Umbilical cord (tissue), 2 donors: ENCODE results near the gene SPAG6. TPM values are rescaled to one million over a fixed set of nuclear protein-coding genes. Genes with fewer than 3 reads are reported as not detected.

Experiments
- DNase-seq: peaks from one replicate; pipeline ENCODE4 v3.0.0-alpha.2; 2015; ENCODE audit warnings: low spot score
- total RNA-seq: library from RNA; depleted of rRNA; stranded (reverse); fragments of >200 nt; gene quantifications from one replicate; pipeline ENCODE4 v1.2.3, GENCODE V29; 2014; ENCODE audit warnings: low replicate concordance; ENCODE audit not compliant: insufficient read depth

SPAG6 gene
- total RNA-seq, 1 donor from 2014 or later, result 2.6 TPM

DNA sequence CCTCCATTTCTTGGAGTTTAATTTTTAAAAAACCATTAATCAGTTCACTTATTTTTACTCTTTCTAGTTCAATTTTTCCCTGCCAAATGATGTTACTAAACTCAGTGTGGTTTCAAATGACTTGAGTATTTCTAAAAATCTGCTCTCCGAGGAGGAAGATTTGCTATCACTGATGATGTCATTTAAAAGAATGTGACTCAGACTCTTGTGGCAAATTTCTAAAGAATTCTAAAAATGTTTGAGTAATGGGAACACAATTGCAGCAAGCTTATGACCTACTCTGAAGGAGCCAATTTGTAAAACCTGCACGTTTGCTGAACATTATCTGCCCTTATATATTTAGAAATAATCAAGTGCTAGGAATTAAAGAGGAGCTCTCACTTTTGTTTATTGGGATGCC, 88.6 kb downstream of the SPAG6 start:
- peak; percentile 86 for DNase-seq

DNA sequence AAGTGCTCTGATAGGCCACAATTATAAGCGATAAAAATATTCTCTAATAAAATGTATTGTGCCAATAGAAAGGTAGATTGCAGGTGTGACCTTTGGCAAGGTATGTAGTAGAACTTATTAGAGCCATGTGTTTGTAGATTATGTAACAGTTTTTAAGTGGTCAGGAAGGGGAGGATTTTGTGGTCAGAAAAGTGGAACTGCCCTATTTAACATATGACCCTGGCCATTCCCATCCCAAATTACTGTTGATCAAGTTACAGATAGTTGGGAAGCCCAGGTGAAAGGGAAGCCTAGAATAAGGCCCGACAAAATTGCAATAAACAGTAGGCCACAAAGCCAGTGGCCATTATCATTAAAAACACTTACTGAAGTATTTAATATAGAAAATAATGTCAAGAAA, 89.2 kb downstream of the SPAG6 start:
- no peak for DNase-seq

DNA sequence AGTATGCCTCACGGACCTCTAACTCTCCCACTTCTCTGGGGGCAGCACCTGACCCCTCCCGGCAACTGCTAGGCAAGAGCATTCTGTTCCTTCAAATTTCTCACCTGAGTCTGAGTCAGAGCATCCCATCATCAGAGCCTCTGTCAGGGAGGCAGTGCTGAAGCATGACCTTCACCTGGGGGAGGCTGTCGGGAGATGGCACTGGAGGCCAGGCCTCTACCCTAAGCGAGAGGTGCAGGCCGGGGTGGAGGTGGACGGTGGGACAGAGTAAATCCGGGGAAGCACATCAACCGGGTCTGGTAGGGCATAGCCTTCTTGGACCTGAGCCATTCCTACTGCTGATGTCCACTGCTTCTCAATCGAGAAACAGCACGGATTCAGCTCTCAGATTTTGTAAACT, 90.4 kb downstream of the SPAG6 start:
- DNase-seq, result no peak

DNA sequence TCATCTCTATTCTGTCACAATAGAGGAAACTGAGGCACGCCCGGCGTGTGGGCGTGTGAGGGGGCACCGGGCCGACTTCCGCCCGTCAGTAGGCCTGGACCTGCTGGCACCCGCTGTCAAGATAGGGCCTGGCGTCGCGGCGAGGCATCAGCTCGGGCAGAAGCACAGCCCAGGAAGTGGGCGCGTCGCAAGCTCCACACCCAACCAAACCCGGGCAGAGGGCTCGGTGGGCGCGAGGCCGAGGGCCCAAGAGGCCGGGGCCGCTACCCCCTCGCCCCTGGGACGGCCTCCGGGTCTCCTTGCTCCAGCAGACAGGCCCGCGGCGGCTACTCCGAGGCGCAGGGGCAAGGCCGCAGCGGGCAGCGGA, 91.2 kb downstream of the SPAG6 start:
- DNase-seq, result no peak

DNA sequence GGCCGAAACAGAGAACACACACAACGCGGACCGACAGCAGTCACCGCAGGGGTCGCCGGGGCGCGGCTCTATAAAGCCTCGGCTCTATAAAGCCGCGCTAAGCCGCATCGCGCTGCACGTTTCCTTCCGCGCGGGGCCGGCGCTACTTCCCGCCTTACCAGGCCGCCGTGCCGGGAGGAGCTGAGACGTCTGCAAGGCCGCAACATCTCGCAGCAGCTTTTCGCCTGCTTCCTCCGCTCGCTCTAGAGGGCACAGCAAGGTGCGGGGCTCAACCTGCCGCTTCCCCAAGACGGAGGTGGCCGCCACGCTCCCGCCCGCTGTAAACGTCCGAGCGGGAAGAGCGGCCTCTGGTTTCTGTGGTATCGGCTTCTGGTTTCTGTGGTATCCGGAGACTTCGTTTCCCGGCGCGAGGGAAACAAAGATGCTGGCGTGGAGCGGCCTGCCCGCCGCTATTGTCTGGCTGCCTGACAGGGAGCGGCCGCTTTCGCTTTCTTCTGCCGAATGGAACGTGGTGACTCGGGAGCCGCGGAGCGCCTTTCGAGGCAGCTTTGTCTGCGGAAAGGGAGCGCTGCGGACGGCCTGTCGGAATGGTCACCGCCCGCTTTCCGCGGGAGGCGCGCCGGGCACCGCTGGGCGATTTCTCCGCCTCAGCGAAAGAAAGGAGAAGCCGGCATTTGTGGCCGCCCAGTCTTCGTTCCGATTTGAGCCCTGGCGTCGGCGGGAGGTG, 91.8 kb downstream of the SPAG6 start:
- peak; percentile 93 for DNase-seq

DNA sequence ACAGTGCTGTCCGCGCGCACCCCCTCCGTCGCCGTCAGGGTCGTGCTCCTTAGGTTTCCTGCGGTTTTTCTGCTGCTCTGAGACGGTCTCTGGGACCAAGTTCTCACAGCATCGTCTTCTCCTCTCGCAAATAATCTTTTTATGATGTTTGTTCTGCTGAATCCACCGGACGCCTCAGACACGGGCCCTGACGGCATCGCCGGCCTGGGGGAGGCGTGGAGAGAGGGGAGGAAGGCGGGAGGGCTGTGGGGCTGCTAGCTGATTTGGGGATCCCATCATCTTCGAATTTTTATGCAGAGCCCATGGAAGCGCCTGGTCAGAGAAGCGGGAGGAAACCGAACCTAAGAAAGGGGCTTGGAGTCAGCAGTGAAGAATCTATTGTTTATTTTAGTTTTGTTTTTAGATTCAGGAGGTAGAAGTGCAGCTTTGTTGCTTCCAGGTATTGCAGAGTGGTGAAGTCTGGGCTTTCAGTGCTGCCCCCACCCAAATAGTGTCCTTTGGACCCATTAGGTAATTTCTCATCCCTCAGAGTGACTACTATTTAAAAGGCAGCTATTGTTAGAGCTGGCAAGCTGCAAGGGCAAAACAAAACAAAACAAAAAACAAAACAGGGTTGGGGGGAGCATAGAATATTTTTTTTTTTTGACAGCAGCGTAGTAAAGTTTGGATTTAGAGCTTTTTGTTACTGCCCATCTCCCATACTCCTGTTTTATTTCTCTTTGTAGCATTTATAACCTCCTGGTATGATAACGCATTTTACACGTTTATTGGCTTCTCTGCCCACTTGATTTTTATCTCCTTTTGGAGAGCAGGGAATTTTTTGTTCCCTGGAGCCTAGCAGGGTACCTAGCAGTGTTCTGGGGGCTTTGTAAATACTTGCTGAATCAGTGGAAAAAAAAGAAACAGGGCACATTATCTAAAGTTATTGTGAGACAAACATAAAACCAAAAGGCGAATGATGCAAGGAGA, 92.6 kb downstream of the SPAG6 start:
- DNase-seq, result no peak

DNA sequence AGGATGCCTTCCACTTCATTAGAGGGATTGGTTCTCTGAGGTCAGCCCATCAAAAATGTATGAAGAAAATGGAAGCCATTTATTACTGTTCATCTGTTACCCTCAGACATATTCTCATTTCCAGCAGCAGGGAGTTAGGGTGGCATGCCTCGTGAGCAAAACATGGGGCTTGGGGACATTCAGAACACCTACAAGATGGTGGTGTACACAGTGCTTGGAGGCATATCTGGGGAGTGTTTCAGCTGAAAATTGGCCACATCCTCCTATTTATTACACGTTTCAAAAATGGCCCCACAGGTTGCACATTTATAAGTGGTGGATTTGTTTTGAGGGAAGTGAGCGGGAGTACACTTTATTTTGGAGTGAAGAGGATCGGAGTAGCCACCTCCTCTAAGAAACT, 93.4 kb downstream of the SPAG6 start:
- no peak for DNase-seq

DNA sequence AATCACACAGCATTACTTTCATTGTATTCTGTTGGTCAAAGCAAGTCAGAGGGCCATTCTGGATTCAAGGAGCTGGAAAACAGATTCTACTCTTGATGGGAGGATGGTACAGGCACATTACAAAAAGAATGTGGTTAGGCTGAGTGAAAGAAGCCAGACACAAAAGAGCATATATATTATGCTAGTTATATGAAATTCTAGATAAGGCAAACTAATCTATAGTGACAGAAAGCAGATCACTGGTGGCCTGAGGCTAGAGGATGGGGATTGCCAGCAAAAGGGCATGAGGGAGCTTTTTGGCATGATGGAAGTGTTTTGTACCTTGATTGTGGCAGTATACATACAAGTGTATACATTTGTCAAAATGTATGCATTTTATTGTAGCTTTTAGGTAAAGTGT, 96.8 kb downstream of the SPAG6 start:
- DNase-seq, result peak; percentile 83

DNA sequence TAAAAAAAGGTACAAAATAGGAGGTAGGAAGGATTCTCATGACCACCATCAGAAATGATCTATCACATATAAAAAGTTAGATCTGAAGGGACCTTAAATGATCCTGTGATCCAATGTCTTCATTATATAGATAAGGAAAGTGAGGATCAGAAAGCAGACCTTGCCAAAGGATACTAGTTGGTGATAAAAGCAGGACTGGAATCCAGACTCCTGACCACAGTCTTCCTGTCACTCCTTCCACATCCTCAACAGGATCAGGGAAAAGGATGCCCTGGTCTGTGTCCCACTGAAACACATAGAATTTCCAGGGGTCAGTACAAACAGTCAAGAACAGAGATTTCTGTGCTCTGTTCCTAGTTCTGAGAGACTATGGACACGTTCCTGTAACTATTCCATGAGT, 97.2 kb downstream of the SPAG6 start:
- peak; percentile 66 for DNase-seq

DNA sequence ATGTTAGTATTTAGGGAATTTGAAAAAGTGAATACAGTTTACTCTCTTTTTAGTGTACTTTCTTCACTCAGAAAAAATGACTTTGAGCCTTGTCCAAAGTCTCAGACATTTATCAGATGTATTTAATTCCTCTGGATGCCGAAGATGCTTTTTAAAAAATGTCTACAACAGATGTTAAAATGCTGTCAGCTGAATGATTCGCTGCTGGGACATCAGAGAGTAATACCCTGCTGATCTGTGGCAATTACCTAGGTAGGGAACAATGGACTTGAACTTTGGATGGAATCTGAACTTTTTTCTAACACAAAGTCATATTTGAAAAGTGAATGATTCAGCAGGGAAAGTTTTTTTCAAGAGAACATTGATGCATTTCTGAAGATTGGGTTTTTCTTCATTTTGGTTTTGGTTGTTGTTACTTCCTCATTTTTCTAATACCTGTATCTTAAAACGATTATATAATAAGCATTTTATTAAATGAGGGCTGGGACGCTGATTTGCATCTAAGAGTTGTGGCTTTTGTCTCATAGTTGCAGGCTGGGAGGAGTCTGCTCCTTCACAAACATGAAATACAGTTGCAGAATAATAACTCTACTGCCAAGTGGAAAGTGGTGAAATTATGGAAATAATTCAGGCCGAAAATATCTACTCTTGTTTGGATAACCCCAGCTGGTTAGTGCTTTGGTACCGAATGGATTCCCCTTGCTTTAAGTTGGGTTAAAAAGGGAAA, 98.0 kb downstream of the SPAG6 start:
- peak; percentile 70 for DNase-seq

DNA sequence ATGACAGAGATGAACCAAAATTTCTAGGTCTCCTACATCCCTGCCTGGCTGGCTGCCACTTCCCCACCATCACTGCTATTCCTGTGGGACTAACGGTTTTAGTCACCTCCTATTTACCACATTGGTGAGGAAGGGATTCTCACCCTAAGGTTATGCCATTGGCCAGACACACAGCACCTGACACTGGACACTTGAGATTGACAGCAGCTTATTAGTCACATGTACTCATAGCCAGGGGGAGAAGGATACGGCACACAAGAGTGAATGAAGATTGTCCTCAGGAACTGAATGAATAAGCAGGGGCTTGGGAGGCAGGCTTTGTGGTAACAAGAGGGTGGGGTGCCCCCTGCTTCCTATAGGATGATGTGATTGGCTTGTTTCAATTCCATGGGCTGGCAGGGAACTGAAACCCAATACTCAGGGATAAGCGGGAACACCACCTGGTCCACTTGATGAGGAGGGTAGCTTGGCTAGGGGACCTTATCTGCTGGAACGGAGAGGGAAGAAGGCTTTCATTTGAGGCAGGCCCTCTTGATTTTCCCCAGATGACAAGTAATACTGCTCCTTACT, 99.0 kb downstream of the SPAG6 start:
- no peak for DNase-seq

DNA sequence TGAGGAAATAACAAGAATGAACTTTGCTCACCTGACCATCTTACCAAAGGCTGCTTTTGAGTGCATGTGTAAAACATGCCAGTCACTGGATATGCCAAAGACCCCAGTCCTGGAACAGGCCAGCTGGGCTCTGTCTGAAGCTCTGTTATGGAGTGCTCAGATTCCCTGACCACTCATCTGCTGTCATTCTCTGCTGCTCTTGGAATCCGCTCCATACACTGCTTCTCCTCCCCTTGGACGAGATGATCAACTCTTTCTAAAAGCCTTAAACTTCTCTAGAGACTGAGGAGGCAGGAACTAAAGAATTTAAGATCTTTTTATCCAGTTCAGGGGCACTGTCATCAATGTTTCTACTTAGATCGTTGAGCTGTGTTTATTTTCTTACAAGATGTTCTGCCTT, 100.2 kb downstream of the SPAG6 start:
- peak; percentile 60 for DNase-seq

DNA sequence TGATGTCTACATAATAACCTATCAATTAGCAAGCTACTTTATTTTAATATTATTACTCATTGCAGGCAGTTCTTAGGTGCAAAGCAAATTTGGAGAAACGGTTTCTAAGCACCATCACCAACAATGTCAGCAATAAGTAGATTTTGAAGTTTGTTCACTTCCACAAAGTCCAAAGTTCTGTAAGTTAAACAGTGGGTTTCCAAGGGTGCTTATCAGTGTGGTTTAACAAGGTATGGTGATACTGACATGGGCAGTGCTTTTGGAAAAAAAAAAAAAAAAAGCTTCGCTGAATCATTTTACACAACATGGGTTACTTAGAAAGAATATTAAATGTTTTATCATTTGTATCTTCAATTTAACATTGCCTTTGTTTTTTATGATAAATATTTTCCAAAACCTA, 101.8 kb downstream of the SPAG6 start:
- no peak for DNase-seq

DNA sequence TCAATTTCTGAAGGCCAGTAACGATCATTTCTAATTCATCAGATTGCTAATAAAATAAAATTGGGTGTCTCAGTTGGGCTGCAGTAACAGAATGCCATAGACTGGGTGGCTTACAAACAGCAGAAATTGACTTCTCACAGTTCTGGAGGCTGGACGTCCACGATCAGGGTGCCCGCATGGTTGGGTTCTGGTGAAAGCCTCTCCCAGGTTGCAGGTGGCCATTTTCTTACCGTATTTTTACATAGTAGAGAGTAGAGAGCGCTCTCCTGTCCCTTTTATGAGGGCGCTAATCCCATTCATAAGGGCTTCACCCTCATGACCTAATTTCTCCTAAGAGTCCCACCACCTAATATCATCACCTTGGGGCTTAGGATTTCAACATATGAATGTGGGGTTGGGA, 106.0 kb downstream of the SPAG6 start:
- DNase-seq, result no peak

DNA sequence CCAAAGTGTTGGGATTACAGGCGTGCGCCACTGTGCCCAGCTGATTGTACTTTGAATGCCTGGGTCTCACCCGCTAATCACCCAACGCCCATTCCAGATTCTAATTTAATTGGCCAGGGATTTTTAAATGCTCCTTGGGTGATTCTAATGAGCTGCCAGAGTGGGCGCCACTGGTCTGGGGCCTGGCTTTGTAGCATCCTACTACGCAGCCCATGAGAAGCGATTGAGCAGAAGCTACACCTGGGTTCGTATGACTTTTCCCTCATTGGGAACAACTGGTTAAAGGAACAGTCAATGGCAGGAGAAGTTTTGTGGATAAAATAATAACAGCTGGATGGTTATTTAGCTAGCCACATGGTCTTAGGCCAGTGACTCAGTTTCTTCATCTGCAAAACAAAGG, 108.0 kb downstream of the SPAG6 start:
- no peak for DNase-seq

DNA sequence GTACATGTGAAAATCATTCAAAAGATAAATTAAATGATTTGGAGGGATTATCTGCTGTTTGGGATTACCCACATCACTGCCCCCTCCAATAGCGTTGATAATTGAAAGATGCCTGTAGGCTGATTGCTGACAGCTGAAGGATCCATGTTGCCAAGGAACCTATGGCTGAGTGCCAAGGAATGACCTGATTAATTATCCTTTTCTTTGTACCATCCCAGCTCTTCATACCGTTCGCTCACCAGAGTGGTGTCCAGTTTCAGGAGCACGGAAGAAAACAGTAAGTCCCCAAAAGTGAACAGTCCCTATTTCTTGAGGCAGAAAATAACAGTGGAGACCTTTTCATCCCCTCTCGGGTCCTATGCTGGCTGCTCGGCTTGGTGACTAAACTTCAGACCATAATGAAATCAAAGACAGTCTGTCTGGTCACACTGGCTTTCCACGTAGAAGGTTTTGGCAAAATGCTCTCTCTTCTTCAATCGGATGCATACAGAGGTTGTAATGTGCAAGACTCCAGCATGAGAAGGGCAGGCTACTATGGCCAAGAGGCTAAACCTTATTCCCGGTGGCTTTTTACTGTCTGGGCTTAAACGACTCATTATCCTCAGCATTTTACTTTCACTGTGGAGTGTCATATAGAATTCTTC, 108.8 kb downstream of the SPAG6 start:
- DNase-seq, result no peak

DNA sequence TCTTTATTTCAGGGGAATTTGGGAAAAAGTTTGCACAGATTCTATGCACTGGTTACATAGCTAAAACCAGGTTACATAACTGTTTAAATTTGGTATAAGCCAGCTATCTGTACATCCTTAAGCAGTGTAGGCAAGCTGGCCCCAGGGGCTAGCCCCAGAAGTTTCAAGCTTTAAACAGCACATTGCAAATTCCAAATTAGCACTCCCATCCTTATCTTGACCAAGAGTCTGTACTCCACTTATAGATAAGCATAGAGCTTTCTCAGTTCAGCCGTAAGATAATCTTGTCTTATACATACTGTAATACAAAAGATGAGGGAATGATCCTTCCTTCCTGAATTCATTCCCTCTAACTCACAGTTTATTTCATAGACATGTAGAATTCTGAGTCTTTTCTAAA, 109.3 kb downstream of the SPAG6 start:
- no peak for DNase-seq

DNA sequence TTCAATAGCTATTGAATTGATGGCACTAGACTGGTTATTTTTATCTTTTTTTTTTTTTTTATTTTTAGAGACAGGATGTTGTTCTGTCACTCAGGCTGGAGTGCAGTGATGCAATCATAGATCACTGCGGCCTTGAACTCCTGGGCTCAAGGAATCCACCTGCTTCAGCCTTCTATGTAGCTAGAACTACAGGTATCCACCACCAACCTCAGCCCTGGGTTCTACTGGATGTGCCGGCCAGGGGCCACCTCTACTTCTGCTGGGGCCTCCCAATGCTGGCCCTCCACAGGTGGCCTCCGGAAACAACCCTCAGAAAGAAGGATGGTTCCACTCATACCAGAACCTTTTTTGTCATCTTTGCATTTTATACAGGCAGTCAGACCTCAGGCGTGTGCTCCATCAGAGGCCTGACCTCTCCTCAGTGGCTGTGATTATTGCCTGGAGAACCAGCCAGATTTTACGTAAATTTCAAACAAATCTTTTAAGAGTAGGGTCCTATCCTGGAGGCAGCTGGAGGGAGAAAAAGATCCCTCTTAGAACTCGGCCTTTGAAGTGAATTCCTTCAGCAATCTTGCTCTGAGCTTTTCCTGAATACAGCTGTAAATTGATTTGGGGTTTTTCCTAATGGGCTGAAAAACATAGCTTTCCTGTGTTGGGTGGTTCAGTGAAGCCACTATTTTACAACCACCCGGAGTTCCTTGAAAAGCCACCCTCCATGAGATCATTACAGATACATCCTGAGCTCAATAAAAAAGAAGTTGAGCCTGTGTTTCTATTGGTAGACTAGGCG, 110.0 kb downstream of the SPAG6 start:
- DNase-seq, result peak; percentile 75

DNA sequence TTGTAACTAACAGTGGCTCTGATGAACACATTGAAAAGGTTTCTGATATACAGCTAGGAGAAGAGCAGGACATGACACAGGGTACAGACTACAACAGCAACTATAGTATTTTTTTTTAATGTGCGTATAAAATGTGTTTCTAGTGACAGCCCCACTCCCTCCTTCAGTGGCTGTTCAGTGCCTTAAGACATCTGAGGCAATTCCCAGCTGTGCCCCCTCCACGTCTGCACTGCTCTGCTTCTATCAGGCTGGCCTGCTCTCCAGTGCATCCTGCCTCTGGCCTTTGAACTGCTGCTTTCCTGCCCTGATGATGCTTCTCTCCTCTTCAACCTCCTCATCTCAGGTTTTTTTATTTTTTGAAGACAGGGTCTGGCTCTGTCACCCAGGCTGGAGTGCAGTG, 111.2 kb downstream of the SPAG6 start:
- no peak for DNase-seq

DNA sequence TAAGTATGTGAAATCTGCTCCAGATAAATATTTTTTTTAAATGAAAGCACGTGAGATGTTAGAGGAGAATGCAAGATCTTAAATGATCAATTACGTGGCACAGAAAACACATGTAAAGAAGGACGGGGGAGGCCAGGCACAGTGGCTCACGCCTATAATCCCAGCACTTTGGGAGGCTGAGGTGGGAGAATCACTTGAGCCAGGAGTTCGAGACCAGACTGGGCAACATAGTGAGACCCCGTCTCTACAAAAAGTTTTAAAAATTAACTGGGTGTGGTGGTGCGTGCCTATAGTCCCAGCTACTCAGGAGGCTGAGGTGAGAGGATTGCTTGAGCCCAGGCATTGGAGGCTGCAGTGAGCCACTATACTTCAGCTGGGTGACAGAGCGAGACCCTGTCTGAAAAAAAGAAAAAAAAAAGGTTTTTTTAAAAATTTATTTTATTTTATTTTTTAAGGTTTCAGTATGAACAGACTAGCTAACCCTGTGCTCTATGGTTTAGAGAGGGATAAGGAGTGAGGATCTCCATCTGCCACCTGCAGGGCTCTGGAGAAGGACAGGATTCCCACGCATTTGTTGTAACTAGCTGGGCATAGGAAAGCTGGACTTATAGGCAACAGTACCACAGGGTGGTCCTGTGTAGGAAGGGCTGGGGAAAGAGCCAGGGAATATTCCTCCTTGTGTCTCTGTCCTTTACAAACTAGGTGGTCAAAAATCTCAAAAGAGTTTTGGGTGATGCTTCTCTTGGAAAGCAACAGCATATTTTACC, 113.2 kb downstream of the SPAG6 start:
- no peak for DNase-seq
